ENCODE measurements around the gene GOLT1A.

DNA sequence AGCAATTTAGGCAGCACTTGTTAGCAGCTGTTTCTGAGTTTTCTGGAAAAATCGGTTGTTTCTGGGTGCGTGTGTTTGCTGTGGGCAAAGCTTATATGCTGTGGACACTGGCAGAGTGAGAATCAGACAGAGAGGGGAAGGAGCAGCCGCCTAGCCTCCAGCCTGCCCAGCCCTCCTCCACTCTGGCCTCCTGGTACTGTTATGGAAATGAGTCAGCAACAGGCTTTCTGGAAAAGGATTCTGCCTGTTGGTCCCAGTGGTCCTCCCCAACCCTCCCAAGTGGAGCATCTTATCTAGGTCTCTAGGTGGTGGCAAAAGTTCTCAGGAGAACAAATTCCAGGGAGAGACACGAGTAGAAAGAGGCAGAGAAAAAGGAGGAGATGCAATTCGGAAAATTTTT is 42.2 kb upstream of the GOLT1A start:
- no peak for TF ChIP-seq CTCF (IDR thresholded peaks at IDR 0.05; ENCODE audit: low read length)
- TF ChIP-seq EZH2 (IDR thresholded peaks at IDR 0.05; ENCODE audit: borderline replicate concordance, low read length) = no peak
